ENCODE measurements around the gene MYADML2. TPM values are rescaled to one million over a fixed set of nuclear protein-coding genes. Genes with fewer than 3 reads are reported as not detected.

MYADML2 gene
- polyA plus RNA-seq, 4 donors = 0.03 to 0.06 TPM; not detected in 2

DNA sequence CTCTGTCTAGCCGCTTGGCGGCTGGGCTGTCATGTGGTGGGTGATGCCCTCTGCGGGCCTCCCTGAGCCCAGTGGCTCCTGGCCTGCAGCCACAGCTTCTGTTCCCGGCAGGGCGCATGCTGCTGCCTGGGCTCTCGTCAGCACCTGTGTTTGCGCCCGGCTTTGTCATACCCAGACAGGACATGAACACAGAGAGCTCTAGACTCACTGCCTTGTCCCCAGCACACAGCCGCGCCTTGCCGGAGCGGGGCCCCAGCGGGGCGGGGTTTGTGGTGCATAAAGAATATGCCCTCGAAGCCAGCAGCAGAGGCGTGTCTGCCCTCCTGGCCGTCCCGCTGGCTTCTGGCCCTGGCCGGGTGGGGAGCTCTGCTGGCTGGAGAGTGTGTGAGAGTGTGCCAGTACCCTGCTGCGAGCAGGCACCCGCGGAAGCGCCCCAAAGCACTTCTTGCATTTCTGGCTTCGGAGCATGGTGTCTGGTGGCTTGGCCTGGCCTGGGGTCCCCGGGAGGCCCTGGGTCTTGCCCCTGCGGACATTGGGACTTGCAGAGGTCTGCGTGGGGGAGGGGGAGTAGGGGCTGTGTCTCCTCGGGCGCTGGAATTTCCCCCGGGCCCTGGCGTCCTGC, 44.8 kb upstream of the MYADML2 start:
- peaks cover 0 to 74% (median 0%) of the 10 kb centered on the region in 3 donors for H3K36me3 ChIP-seq (ENCODE audit: control insufficient read depth in 3 of 3, insufficient read depth in 2 of 3, low read depth in 1 of 3, low read length in 3 of 3)
- no peak for FAIRE-seq

DNA sequence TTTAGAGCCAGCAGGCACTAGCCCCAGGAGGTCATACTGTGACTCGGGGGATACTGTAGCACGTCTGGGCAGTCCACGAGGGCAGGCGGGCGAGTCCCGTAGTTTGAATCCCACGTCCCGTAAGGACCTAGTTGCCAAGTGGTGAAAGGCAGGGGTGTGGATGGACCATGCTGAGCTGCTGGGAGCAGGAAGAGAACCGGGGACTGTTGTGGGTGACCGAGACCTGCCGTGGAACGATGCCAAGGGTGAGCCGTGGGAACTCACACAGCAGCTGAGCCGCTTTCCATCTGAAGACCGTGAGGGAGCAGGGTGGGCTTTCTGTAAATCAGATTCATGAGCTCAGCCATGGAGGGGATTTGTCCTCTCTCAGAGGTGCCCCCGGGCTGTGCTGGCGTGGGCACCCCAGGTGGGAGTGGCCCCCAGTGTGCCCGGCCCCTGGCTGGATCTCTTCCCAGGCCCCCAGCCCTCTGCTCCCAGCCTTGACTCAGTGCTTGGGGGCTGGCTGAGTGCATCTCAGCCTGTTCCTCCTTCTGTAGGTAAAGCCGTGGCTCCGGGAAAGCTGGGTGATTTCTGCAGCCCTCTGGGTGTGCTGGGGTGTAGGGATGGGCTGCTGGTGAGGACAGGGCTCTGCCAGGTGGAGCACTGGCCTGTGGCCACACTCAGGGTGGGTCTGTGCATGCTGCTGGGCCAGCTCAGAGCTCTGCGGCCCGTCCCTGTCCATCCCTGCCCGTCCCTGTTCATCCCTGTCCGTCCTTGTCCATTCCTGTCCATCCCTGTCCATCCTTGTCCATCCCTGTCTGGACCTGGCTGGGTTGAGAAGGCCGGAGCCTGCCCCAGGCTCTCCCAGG, 44.0 kb upstream of the MYADML2 start:
- FAIRE-seq (no peak), DNase-seq (no peak)
- H3K36me3 ChIP-seq (ENCODE audit: control insufficient read depth in 3 of 3, insufficient read depth in 2 of 3, low read depth in 1 of 3, low read length in 3 of 3) = peaks cover 0 to 74% (median 0%) of the 10 kb centered on the region in 3 donors
- peaks cover 0 to 5% of the 10 kb centered on the region in 2 donors for H3K9me3 ChIP-seq (ENCODE audit: control insufficient read depth in 2 of 2, insufficient read depth in 1 of 2, low read depth in 1 of 2, low read length in 1 of 2)
- no peaks in the 10 kb centered on the region for H3K27me3 ChIP-seq (ENCODE audit: control insufficient read depth in 3 of 3, insufficient read depth in 3 of 3, low read length in 3 of 3)
- H3K4me3 ChIP-seq (ENCODE audit: low read depth in 1 of 3, low read length in 3 of 3) = no peak overlapping the region
- H3K4me1 ChIP-seq (ENCODE audit: control insufficient read depth in 3 of 3, insufficient read depth in 2 of 3, low read depth in 1 of 3, low read length in 2 of 3) = peaks cover 0 to 20% (median 4%) of the 10 kb centered on the region in 3 donors
- 31 to 70% (median 51%) methylated on average over 25 of the region's 25 CpGs for WGBS, 3 donors
- H3K27ac ChIP-seq (ENCODE audit: low read depth in 1 of 3, low read length in 2 of 3) = peak overlapping the region; percentile 26 to 86 (median 38)

More for the DNA sequence above, 44.8 kb upstream of the MYADML2 start:
- peaks cover 0 to 5% of the 10 kb centered on the region in 2 donors for H3K9me3 ChIP-seq (ENCODE audit: control insufficient read depth in 2 of 2, insufficient read depth in 1 of 2, low read depth in 1 of 2, low read length in 1 of 2)
- no peaks in the 10 kb centered on the region for H3K27me3 ChIP-seq (ENCODE audit: control insufficient read depth in 3 of 3, insufficient read depth in 3 of 3, low read length in 3 of 3)
- H3K27ac ChIP-seq (ENCODE audit: low read depth in 1 of 3, low read length in 2 of 3) = peak overlapping the region; percentile 26 to 86 (median 38)
- DNase-seq = peak; percentile 84 to 94
- H3K4me3 ChIP-seq (ENCODE audit: low read depth in 1 of 3, low read length in 3 of 3) = no peak overlapping the region
- WGBS, 3 donors = 19 to 45% (median 22%) methylated on average over 29 to 31 of the region's 31 CpGs
- peaks cover 0 to 20% (median 4%) of the 10 kb centered on the region in 3 donors for H3K4me1 ChIP-seq (ENCODE audit: control insufficient read depth in 3 of 3, insufficient read depth in 2 of 3, low read depth in 1 of 3, low read length in 2 of 3)

DNA sequence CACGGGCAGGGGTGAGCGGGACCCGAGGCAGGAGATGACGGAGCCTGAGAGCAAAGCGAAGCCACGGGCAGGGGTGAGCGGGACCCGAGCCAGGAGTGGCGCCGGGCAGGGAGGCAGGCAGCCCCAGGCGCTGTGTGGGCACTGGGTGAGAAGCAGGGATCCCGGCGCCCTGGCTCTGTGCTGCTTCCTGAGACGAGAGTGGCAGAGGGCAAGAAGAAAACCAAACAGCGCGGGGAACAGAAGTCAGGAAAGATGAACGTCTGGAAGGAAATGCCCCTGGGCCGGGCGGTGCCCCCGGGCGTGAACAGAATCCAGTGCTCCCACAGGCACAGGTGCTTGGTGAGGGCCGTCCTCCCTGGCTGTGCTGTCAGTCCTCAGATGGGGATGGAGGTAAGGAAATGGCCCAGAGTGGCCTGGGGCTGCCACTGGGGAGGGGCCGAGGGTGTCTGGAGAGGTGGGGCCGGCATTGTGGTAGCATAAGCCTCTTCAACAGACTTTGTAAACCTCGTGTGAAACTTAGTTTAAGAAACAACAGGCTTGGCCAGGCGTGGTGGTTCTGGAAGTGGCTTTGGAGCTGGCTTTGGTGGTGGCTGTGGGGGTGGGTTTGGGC, 40.2 kb upstream of the MYADML2 start:
- H3K4me1 ChIP-seq (ENCODE audit: control insufficient read depth in 3 of 3, insufficient read depth in 2 of 3, low read depth in 1 of 3, low read length in 2 of 3) = peaks cover 0 to 14% (median 4%) of the 10 kb centered on the region in 3 donors
- peaks cover 4 to 77% (median 4%) of the 10 kb centered on the region in 3 donors for H3K36me3 ChIP-seq (ENCODE audit: control insufficient read depth in 3 of 3, insufficient read depth in 2 of 3, low read depth in 1 of 3, low read length in 3 of 3)
- H3K27me3 ChIP-seq (ENCODE audit: control insufficient read depth in 3 of 3, insufficient read depth in 3 of 3, low read length in 3 of 3) = no peaks in the 10 kb centered on the region
- DNase-seq = no peak
- H3K9me3 ChIP-seq (ENCODE audit: control insufficient read depth in 2 of 2, insufficient read depth in 1 of 2, low read depth in 1 of 2, low read length in 1 of 2) = peaks cover 0 to 5% of the 10 kb centered on the region in 2 donors
- H3K27ac ChIP-seq (ENCODE audit: low read depth in 1 of 3, low read length in 2 of 3) = no peak overlapping the region
- WGBS, 3 donors = 87 to 89% (median 89%) methylated on average over 24 to 26 of the region's 26 CpGs
- no peak overlapping the region for H3K4me3 ChIP-seq (ENCODE audit: low read depth in 1 of 3, low read length in 3 of 3)
- FAIRE-seq = no peak

DNA sequence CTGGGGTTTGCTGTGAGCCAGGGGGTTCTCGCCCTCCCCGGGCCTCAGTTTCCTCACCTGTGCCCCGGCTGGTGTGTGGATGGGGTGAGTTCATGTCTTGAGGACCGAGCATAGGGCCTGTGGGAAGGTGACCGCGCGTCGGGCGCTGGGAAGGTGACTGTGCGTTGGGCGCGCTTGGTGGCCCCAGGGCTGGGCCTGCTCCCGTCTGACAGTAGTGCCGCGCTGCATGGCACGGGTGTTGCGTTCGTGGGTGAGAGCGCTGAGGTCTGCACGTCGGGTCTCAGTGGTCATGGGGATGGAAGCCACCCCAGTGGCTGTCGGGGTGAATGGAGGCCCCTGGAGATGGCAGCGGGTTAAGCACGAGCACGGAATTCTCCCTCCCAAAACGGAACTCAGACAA, 39.6 kb upstream of the MYADML2 start:
- FAIRE-seq (no peak), DNase-seq (no peak)
- no peaks in the 10 kb centered on the region for H3K27me3 ChIP-seq (ENCODE audit: control insufficient read depth in 3 of 3, insufficient read depth in 3 of 3, low read length in 3 of 3)
- no peak overlapping the region for H3K4me3 ChIP-seq (ENCODE audit: low read depth in 1 of 3, low read length in 3 of 3)
- H3K4me1 ChIP-seq (ENCODE audit: control insufficient read depth in 3 of 3, insufficient read depth in 2 of 3, low read depth in 1 of 3, low read length in 2 of 3) = peaks cover 0 to 8% (median 4%) of the 10 kb centered on the region in 3 donors
- WGBS, 3 donors = 96 to 99% (median 97%) methylated on average over 26 of the region's 26 CpGs
- H3K27ac ChIP-seq (ENCODE audit: low read depth in 1 of 3, low read length in 2 of 3) = no peak overlapping the region
- peaks cover 4 to 80% (median 4%) of the 10 kb centered on the region in 3 donors for H3K36me3 ChIP-seq (ENCODE audit: control insufficient read depth in 3 of 3, insufficient read depth in 2 of 3, low read depth in 1 of 3, low read length in 3 of 3)
- H3K9me3 ChIP-seq (ENCODE audit: control insufficient read depth in 2 of 2, insufficient read depth in 1 of 2, low read depth in 1 of 2, low read length in 1 of 2) = peaks cover 0 to 5% of the 10 kb centered on the region in 2 donors

DNA sequence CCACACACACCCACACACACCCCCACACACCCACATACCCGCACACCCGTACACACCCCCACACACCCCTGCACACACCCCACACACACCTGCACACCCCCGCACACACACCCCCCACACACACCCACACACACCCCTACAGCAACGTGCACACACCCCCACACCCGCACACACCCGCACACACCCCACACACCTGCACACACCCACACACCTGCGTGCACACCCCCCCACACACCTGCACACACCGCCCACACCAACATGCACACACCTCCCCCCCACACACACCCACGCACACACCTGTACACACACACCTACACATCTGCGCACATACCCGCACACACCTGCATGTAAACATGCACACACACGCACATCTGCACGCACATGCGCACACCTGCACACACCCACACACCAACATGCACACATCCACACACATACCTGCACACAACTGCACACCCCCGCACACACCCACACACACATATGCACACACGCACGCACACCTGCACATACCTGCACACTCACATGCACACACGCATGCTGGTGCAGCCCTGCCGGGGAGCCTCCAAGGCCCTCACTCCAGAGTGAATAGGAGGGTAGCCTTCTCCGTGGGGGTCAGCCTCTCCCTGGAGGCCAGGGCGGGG, 37.9 kb upstream of the MYADML2 start:
- Histone ChIP-seq H3K4me3 (ENCODE audit: low read depth in 1 of 3, low read length in 3 of 3) (no peak overlapping the region), H3K27me3 (ENCODE audit: control insufficient read depth in 3 of 3, insufficient read depth in 3 of 3, low read length in 3 of 3) (no peaks in the 10 kb centered on the region), H3K4me1 (ENCODE audit: control insufficient read depth in 3 of 3, insufficient read depth in 2 of 3, low read depth in 1 of 3, low read length in 2 of 3) (no peaks in the 10 kb centered on the region), H3K9me3 (ENCODE audit: control insufficient read depth in 2 of 2, insufficient read depth in 1 of 2, low read depth in 1 of 2, low read length in 1 of 2) (no peaks in the 10 kb centered on the region), H3K27ac (ENCODE audit: low read depth in 1 of 3, low read length in 2 of 3) (no peak overlapping the region), H3K36me3 (ENCODE audit: control insufficient read depth in 3 of 3, insufficient read depth in 2 of 3, low read depth in 1 of 3, low read length in 3 of 3) (peaks cover 4 to 81% (median 4%) of the 10 kb centered on the region in 3 donors)
- FAIRE-seq (no peak), DNase-seq (no peak)
- 78 to 95% (median 89%) methylated on average over 14 to 21 of the region's 21 CpGs for whole genome bisulfite sequencing, 3 donors

DNA sequence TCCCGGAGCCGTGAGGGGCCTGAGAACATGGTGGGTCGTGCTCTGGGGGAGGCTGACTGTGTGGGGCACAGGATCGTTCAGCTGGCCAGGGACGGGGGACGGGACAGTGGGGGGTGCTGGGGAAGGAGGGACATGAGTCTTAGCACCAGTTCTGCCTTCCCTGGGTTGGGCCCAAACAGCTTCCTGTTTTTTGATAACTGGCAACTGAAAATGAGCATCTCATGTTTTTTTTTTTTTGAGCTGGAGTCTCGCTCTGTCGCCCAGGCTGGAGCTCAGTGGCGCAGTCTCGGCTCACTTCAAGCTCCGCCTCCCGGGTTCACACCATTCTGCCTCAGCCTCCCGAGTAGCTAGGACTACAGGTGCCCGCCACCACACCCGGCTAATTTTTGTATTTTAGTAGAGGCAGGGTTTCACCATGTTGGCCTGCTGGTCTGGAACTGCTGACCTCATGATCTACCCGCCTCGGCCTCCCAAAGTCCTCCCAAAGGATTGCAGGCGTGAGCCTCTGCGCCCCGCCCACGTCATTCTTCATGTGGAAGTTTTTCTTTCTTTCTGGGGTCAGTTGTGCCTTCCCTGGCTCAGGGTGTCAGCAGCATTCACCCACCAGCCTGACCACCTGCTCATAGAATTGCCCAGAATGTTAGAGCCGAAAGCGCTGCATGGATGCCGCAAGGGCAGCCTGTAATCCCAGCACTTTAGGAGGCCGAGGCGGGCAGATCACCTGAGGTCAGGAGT, 36.8 kb upstream of the MYADML2 start:
- DNase-seq (no peak), FAIRE-seq (no peak)
- peaks cover 4 to 83% (median 4%) of the 10 kb centered on the region in 3 donors for H3K36me3 ChIP-seq (ENCODE audit: control insufficient read depth in 3 of 3, insufficient read depth in 2 of 3, low read depth in 1 of 3, low read length in 3 of 3)
- peaks cover 0 to 9% (median under 1%) of the 10 kb centered on the region in 3 donors for H3K4me1 ChIP-seq (ENCODE audit: control insufficient read depth in 3 of 3, insufficient read depth in 2 of 3, low read depth in 1 of 3, low read length in 2 of 3)
- WGBS, 3 donors = 94 to 96% (median 95%) methylated on average over 26 of the region's 26 CpGs
- no peaks in the 10 kb centered on the region for H3K9me3 ChIP-seq (ENCODE audit: control insufficient read depth in 2 of 2, insufficient read depth in 1 of 2, low read depth in 1 of 2, low read length in 1 of 2)
- no peak overlapping the region for H3K27ac ChIP-seq (ENCODE audit: low read depth in 1 of 3, low read length in 2 of 3)
- H3K27me3 ChIP-seq (ENCODE audit: control insufficient read depth in 3 of 3, insufficient read depth in 3 of 3, low read length in 3 of 3) = no peaks in the 10 kb centered on the region
- no peak overlapping the region for H3K4me3 ChIP-seq (ENCODE audit: low read depth in 1 of 3, low read length in 3 of 3)

DNA sequence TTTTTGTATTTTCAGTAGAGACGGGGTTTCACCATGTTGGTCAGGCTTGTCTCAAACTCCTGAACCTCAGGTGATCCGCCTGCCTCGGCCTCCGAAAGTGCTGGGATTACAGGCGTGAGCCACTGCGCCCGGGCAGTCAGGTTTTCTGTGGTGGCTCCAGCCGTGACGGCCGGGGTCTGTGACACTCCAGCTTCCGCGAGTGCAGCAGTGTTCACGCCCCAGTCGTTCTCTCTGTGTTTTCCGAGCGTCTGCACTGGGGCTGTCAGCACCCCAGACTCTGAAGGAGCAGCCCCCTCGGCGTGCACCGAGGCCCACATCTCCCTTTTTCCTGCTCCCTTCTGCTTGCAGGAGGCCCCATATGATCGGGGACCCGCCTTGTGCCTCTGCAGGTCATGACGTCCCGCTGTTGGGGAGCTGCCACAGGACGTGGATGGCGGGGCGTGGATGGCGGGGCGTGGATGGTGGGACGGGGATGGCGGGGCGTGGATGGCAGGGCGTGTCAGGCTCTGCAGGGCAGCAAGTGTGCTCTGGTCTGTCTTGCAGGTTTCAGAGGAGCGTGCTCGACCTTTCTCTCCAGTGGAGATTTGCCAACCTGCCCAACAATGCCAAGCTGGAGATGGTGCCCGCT, 36.1 kb upstream of the MYADML2 start:
- H3K9me3 ChIP-seq (ENCODE audit: control insufficient read depth in 2 of 2, insufficient read depth in 1 of 2, low read depth in 1 of 2, low read length in 1 of 2) = no peaks in the 10 kb centered on the region
- peaks cover 4 to 77% (median 4%) of the 10 kb centered on the region in 3 donors for H3K36me3 ChIP-seq (ENCODE audit: control insufficient read depth in 3 of 3, insufficient read depth in 2 of 3, low read depth in 1 of 3, low read length in 3 of 3)
- no peak overlapping the region for H3K27ac ChIP-seq (ENCODE audit: low read depth in 1 of 3, low read length in 2 of 3)
- FAIRE-seq = no peak
- 85 to 92% (median 90%) methylated on average over 35 of the region's 35 CpGs for WGBS, 3 donors
- H3K4me3 ChIP-seq (ENCODE audit: low read depth in 1 of 3, low read length in 3 of 3) = no peak overlapping the region
- H3K27me3 ChIP-seq (ENCODE audit: control insufficient read depth in 3 of 3, insufficient read depth in 3 of 3, low read length in 3 of 3) = no peaks in the 10 kb centered on the region
- peaks cover 0 to 14% (median 3%) of the 10 kb centered on the region in 3 donors for H3K4me1 ChIP-seq (ENCODE audit: control insufficient read depth in 3 of 3, insufficient read depth in 2 of 3, low read depth in 1 of 3, low read length in 2 of 3)
- DNase-seq = no peak

Measured in small intestine (tissue), 7 donors.